Measurements from ENCODE around the gene MAPRE3. TPM values are rescaled to one million over a fixed set of nuclear protein-coding genes. Genes with fewer than 3 reads are reported as not detected.

Gene MAPRE3
- total and polyA plus RNA-seq, 10 donors, result 5.2 to 17.9 (median 11.9) TPM

- WGBS, 5 donors, result 78 to 86% (median 82%) methylated on average over 5 of the region's 5 CpGs
- intact Hi-C loops (cut with DNase I; ENCODE audit: low total_unique reads), result no loop called here
- H3K9me3 ChIP-seq, result no peaks in the 10 kb centered on the region
- TF ChIP-seq, protein P1, sequence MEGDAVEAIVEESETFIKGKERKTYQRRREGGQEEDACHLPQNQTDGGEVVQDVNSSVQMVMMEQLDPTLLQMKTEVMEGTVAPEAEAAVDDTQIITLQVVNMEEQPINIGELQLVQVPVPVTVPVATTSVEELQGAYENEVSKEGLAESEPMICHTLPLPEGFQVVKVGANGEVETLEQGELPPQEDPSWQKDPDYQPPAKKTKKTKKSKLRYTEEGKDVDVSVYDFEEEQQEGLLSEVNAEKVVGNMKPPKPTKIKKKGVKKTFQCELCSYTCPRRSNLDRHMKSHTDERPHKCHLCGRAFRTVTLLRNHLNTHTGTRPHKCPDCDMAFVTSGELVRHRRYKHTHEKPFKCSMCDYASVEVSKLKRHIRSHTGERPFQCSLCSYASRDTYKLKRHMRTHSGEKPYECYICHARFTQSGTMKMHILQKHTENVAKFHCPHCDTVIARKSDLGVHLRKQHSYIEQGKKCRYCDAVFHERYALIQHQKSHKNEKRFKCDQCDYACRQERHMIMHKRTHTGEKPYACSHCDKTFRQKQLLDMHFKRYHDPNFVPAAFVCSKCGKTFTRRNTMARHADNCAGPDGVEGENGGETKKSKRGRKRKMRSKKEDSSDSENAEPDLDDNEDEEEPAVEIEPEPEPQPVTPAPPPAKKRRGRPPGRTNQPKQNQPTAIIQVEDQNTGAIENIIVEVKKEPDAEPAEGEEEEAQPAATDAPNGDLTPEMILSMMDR (IDR thresholded peaks at IDR 0.05 in 8 of 11, conservative IDR thresholded peaks at IDR 0.05 in 3 of 11), result no peak
- TF ChIP-seq POLR2A (IDR thresholded peaks at IDR 0.05) (no peak), POLR2AphosphoS5 (IDR thresholded peaks at IDR 0.05) (no peak)
- no peak overlapping the region for H3K4me3 ChIP-seq
- no peaks in the 10 kb centered on the region for H3K27me3 ChIP-seq (replicated peaks in 1 of 7)
- no peak overlapping the region for H3K27ac ChIP-seq
- H3K36me3 ChIP-seq, result no peaks in the 10 kb centered on the region
- no peak for DNase-seq
- peaks cover 0 to 18% (median 6%) of the 10 kb centered on the region in 6 donors for H3K4me1 ChIP-seq
Observed at GRCh38 chr2:26976237-26976636, 5.8 kb downstream of the MAPRE3 start.

DNA sequence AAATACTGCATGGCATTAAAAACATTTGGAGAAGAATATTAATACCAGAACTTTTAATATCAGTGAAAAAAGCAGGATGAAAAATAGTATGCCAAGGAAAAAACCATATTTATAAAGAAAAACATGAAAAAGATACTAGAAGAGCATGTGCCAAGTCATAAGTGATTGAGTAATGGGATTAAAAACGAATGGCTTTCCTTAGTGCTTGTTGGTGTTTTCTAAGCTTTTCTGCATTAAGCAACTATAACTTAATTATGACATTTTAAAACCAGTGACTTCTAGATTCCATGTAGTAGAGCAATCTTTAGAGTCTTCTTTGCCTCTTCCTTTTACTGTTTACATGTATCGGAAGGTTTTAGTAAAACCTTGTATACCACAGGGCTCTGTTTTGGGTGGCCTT lies 6.6 kb downstream of the MAPRE3 start:
- no peak overlapping the region for H3K4me3 ChIP-seq
- H3K9me3 ChIP-seq, result no peaks in the 10 kb centered on the region
- no peak overlapping the region for H3K27ac ChIP-seq
- TF ChIP-seq, protein P1 (IDR thresholded peaks at IDR 0.05 in 8 of 11, conservative IDR thresholded peaks at IDR 0.05 in 3 of 11), result no peak
- TF ChIP-seq POLR2AphosphoS5 (IDR thresholded peaks at IDR 0.05) (no peak), POLR2A (IDR thresholded peaks at IDR 0.05) (no peak)
- H3K36me3 ChIP-seq, result no peaks in the 10 kb centered on the region
- WGBS, 5 donors, result 66 to 91% (median 73%) methylated on average over 2 of the region's 2 CpGs
- intact Hi-C loops (cut with DNase I; ENCODE audit: low total_unique reads), result no loop called here
- no peak for DNase-seq
- H3K27me3 ChIP-seq (replicated peaks in 1 of 7), result no peaks in the 10 kb centered on the region
- peaks cover 0 to 10% (median 3%) of the 10 kb centered on the region in 6 donors for H3K4me1 ChIP-seq

GRCh38 chr2:26978061-26978596 lies 7.7 kb downstream of the MAPRE3 start:
- WGBS, 5 donors, result 59 to 80% (median 66%) methylated on average over 4 of the region's 4 CpGs
- no peak overlapping the region for H3K4me3 ChIP-seq
- H3K9me3 ChIP-seq, result no peaks in the 10 kb centered on the region
- intact Hi-C loops (cut with DNase I; ENCODE audit: low total_unique reads), result no loop called here
- no peak for TF ChIP-seq POLR2AphosphoS5 (IDR thresholded peaks at IDR 0.05)
- TF ChIP-seq, protein P1 (IDR thresholded peaks at IDR 0.05 in 8 of 11, conservative IDR thresholded peaks at IDR 0.05 in 3 of 11), result no peak
- no peak for TF ChIP-seq POLR2A (IDR thresholded peaks at IDR 0.05)
- DNase-seq, result no peak
- H3K27ac ChIP-seq, result no peak overlapping the region
- peaks cover 0 to 15% (median 5%) of the 10 kb centered on the region in 6 donors for H3K4me1 ChIP-seq
- no peaks in the 10 kb centered on the region for H3K36me3 ChIP-seq
- no peaks in the 10 kb centered on the region for H3K27me3 ChIP-seq (replicated peaks in 1 of 7)

- peak in 1 of 3 donors; percentile 31 for TF ChIP-seq POLR2AphosphoS5 (IDR thresholded peaks at IDR 0.05)
- TF ChIP-seq POLR2A (IDR thresholded peaks at IDR 0.05), result no peak
- TF ChIP-seq, protein P1 (IDR thresholded peaks at IDR 0.05 in 8 of 11, conservative IDR thresholded peaks at IDR 0.05 in 3 of 11), result no peak
- DNase-seq, result no peak
- H3K27me3 ChIP-seq (replicated peaks in 1 of 7), result no peaks in the 10 kb centered on the region
- no peaks in the 10 kb centered on the region for H3K36me3 ChIP-seq
- peaks cover 0 to 15% (median 5%) of the 10 kb centered on the region in 6 donors for H3K4me1 ChIP-seq
- intact Hi-C loops (cut with DNase I; ENCODE audit: low total_unique reads), result no loop called here
- WGBS, 5 donors, result 48 to 78% (median 68%) methylated on average over 2 of the region's 2 CpGs
- no peak overlapping the region for H3K4me3 ChIP-seq
- H3K9me3 ChIP-seq, result no peaks in the 10 kb centered on the region
- peak overlapping the region in 7 of 8 donors; percentile 29 to 61 (median 49) for H3K27ac ChIP-seq
Observed at GRCh38 chr2:26979741-26980140, 9.3 kb downstream of the MAPRE3 start.
